Measurements from ENCODE around the gene SEMA3D.

Gene SEMA3D
- total RNA-seq: 0.10 to 0.17 reads per million in 2 donors

DNA sequence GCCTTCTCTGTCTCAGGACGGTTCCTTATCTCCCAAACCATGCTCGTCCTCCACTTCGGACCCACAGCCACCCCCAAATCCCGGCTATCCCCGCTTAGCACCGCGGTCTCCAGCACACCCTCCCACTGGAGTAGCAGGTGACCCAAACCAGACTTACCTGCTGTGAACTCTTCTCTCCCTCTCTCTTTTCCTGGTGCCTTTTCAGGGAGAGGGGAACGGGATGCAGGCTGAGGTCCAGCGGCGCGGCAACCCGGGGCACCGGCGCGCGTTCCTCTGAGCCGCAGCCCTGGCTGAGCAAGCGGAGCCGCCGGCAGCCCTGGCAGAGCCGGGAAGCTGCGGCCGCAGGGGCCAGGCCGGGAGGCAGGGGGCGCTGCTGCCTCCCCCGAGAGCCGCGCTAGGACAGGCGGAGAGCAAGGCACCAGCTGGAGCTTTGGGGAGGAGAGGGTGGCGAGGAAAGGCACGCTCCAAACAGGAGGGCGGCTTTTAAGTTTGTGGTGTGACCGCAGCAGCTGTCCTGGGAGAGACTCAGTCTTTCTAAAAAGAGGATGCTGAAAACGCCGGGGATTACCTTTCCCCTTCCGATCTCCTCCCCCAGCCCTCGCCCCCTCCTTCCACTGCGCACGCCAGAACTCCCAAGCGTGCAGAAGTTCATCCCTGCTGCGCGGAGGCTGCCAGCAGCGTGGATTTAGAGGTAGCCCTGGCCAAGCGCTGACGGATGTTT is at the start of gene SEMA3D:
TSS of gene SEMA3D (minus strand) at position 536 of the 721 bp plus-strand sequence. CDS start 65,165 bp downstream, outside the sequence.
- DNase-seq: no peak

DNA sequence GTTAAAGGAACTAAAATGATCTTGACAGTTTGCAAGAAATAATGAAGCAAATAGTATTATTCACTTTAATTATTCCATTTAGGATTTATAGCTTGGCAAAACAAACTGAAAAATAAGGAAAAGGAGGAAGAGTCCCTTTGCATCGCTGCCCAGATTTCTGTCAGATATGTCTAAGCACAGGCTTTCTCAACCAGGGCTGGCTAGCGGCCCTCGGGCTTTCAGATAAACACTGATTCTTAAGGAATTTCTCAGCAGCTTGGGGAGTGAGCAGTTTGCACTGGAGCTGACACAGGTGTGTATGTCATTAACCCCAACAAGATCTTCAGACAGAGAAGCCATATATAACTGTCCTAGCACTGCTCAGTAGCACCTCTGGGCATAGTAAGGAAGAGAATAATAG is 47.9 kb upstream of the SEMA3D start:
- no peak for DNase-seq

DNA sequence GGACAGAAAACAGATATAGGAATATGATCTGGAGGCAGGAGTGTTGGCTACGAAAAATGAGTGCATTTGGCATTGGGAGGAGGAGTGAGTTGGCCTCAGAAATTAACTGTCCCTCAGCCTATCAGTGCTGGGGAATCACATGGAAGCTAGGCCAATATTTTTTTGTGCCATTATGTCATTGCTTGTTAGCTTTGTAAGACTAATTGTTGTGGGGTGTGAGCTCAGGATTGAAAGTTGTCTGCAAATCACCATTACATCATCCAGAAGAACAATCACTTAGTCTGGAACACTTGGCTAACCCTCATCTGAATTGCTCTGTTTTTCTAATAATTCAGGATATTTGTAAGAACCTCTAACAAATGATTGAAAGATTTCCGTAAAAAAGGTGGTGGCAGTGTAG is 45.2 kb upstream of the SEMA3D start:
- no peak for DNase-seq

DNA sequence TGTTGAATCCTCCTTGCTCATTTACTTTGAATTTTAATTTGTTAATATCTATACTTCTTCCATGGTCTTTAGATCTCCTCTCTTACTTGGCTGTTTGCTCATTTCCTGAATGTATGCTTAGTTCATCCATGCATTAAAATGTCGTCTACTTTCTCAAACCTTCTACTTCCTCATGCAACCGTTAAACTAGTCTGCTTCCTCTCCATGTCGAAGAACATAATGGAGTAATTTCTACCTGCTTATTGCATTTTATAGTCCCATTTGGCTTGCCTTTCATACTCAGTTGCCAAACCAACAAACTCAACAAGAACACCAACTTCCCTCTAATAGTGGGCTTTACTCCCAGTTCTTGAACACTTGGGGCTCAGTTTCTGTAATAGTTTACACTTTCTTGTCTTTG is 43.8 kb upstream of the SEMA3D start:
- DNase-seq: no peak

DNA sequence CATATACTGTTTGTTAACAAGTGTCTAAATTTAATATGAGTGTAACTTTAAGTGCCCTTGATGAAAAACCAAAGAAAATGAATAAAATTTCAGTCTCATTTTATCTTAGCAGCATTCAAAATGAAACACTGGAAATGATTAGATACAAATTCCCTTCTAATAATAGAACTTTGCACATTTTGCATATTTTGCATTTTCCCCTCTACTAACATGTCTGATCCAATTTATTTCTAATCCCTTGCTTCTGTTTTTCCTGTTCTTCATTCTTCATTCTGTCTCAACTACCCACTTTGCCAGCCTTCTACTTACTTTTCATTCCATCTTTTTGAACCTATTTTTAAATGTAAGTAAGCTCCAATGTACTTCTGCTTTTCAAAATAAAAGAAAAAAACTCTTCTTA is 42.7 kb upstream of the SEMA3D start:
- DNase-seq: no peak

DNA sequence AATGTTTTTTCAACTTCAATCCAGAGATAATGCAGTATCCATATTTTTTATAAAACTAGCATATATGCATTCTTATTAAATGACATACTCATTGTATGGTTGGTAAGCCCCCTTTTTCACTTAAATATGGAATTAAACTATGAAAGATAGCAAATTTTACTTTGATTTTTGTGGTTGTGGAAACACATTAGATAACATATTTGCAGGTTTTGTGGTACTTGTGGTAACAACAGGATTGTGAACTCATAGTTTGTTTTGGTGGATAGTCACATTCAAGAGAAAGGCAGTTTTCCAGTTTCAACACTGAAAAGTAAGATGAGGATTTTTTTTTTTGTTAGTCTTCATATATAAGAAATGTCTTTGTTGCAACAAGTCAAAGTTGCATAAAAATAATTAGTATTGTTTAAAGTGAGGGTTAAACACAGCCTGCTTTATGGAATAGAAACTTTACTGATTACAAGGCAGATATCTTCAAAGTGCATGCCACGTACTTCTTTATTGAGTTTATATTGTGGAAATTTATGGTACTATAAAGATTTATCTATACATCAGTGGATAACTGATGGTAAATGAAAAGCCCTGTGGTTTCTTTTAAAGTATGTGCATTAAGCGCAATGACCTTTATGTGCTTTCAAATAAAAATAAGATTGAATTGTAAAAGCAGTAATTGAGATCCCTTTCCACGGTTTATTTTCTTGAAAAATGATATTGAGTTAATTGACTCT is 39.7 kb upstream of the SEMA3D start:
- DNase-seq: no peak

DNA sequence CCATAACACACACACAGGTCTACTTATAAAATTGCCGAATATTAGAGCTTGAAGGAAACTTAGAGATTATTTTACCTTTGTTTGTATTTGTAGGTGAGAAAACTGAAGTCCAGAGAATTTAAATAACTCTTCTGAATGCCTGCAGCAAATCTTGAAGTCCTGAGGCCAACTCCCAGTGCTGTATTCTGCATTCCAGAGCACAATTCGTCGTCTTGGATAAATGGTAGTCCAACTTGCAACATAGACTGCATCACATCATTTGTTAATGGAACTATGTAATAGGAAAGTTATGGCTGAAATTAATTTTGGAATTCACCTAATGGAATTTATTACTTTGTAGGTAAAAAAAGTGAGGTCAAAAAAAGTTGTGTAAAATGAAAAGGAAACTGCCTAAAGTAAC is 37.3 kb upstream of the SEMA3D start:
- DNase-seq: no peak

DNA sequence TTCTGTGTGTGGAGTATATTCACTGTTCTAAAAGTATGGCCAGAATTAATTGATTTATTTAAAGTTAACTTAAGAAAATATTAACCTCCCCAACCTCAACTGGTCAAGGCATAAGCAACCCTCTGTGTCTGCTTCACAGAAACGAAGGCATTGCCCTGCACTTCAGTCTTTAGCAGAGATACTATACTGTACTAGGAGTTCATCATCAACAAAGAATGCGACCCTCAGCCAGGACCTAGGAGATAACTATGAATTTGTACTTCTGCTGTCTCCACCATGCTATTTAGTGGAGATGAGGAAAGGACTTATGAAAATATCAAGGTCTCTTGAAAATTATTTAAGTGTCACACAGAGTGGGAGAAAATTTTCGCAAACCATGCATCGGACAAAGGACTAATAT is 35.7 kb upstream of the SEMA3D start:
- DNase-seq: no peak

DNA sequence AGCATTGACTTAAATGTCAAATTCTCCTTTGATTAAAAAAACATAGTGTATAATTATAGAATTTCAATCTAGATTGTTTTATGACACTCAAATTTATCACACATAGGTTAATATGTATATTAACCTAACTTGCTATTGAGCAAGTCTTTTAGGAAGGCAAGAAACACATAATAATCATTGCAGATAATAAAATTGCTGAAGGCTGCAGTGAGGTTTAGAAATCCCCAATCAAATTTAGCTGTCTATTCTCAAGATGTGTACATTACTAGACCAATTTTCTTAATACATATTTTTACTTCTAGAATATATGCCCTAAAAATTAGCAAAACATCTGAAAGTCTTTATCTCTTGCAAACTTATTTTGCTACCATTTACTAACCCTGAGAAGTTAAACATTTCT is 34.9 kb upstream of the SEMA3D start:
- no peak for DNase-seq

DNA sequence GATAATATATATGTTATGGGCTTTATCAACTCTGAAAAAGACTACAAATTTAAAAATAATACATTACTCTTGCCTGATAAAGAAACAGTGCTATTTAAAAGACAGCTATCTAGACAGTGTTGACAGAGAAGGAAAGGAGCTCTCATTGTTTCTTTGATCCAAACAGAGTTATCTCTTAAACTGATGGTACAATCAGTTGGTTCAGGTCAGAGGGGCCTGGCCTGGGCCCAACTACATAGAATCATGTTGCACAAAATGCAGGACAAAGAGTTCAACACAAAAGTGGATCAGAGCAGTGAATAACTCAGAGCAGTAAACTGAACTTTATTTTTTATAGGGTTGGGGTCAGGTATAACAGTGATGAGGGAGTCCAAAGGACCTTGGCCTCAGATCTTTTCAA is 33.8 kb upstream of the SEMA3D start:
- no peak for DNase-seq

DNA sequence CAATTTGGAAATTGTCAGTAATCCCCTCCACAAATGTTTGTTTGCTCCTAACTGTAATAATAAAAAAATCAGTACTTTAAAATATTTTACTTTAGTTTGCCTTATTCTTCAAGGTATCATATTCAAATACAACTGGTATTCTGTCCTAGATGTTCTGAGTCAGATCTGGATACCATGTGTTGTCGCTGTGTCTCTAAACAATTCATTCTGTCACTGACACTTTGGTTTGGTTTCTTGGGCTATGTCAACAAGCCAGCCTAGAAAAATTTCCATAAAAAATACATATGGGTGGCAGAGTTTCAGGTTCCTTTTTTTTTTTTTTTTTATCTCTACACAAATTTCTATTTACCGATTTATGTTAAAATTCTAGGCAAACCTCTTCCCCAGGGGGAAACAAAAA is 33.2 kb upstream of the SEMA3D start:
- no peak for DNase-seq

DNA sequence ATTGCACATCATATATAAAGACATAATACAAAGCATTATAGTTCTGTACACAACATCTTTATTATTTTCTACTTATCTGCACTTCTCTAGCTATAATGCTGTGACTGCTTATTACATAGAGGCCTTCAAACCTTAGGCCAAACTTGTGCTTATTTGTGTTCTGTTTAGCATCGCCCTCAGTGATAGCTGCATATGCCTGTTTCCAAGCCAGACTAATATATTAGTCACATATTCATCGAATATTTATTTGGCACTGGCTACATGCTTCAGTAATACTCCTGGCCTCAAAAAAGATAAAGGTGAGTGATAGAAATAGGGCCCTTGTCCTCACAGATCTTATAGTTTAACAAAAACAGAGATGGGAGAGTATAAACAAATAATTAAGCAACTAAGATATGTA is 30.2 kb upstream of the SEMA3D start:
- DNase-seq: no peak

DNA sequence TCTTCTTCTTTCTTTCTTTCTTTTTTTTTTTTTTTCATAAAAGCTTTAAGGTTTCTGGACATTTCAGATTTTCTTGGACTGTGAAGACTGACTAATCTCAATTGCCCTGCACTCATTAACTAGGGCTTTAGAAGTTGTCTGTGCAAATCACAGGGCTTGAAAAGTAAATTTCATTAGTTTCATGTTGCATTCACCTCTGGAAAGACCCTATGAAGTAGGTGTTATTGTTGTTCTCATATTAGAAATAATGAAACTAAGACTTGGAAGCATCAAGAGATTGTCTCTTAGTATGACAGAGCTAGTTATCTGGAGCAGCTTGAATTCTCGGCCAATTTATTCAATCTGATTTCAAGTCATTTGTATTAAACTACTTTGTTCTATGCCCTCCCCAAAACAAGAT is 28.2 kb upstream of the SEMA3D start:
- DNase-seq: no peak

DNA sequence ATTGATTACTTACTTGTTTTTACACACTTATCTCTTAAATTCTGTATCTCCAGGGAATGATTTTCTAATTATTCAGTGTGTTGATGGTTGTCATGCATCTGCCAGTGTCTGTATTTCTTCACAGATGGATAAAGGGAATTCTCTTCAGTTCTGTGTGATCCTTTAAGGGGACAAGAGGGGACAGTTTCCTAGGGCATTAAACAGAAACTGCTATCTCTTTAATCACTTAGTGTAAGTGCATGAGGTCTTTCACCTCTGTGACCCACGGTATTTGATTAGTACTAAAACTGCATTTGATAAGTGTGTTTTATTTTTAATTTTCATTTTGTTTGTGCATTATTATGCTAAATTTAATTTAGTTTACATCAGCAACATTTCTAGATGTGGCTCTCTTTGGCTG is 26.6 kb upstream of the SEMA3D start:
- no peak for DNase-seq

DNA sequence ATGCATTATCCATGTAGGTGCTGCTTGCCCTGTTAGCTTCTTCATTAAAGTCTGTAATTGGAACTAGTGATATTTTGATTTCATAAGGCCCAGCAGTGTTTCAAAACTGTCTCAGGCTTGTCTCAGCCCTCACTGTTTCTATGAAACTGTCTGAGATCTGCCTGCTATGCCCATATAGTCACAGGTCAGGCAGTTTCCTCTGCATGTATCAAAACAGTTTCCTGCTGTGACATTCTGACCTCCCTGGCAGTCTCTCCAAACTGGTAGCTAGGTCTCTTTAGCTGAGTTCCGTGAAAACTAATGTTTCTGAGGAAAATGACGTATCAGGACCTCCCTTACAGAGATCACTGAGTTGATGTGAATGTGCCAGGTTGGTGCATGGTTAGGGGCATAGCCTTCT is 18.9 kb upstream of the SEMA3D start:
- DNase-seq: no peak

DNA sequence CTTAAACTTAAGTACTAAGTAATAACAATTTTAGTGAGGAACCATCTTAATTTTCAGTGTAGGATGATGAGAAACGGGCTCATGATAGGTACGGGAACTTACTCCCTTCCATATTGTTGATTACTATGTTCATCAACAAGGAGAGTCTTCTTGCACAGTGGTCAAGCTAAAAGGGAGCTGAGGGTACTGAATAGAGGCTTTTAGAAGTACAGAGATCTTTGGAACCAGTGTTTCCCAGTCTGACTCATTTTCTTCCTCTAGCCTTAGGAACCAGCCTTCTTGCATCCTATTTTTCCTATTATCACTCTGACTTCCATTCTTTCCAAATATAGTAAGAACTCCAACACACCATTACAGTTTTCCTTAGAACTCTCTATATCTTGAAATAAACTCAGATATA is 17.6 kb upstream of the SEMA3D start:
- no peak for DNase-seq

DNA sequence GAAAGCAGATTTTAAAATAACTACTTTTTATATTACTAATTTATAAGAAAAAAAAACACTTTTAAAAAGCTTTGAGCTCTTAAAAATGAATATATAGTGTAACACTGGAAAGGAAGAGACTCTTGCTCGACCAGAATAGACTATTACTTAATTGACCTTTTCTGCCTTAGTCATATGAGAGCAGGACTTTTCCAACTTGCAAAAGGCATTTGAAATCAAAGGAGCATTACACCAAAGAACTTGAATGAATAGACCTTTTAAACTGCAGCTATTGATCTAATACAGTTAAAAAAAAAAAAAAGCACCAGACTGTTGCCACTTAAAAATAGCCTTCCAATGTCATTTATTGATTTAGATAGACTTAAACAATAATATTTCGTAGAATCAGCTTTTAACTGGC is 17.2 kb upstream of the SEMA3D start:
- no peak for DNase-seq

DNA sequence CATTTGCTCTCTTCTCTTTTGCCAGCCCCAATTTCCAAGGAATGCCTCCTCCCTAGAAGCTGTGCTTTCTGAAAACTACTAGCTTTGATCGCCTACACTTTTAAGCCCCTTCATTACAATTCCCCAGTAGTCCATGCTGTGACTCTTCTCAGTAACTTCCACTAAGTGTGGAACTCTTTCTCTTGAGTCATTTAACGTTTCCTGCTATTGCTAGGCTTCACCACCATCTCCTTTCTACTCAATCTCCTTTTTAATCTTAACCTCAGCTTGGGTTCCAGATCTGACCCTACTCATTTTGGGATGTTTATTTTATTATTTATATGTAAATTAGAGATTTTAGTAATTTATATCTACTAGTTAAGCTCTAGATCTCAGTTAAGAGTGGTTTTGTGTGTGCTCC is 14.4 kb upstream of the SEMA3D start:
- DNase-seq: no peak

DNA sequence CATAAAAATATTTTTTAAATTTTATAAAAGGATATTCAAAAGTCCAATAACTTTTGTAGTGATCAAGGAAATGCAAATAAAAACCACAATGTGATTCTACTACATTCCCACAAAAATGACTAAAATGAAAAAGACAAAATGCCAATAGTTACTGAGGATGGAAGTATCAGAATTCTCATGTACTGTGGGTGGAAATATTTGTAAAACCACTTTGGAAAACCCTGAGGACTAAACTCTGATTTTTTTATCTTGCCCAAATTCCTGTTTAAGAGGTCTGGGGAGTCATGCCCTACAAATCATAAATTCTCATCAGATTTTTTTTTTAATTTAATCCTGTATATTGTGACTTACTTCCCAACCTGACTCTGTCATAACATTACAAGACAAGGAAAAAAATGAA is 9.8 kb upstream of the SEMA3D start:
- DNase-seq: no peak

DNA sequence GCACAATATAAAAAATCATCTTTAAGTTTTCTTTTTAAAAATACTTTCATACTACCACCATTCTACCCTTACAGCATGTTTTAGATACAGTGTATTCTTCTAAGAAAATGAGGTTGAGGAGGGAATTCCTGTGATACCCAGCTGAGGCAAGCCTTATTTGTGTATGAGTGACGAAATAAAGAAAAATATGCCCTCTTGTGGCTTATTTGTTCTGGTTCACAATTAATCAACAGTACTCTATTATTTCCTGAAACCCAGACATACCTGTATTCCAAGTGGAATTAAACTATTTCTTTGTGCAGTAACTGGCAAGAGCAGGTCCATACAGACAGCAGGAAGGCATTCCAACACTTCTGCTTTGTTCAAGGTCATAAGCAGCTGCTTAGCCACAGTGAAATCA is 4.5 kb upstream of the SEMA3D start:
- no peak for DNase-seq

DNA sequence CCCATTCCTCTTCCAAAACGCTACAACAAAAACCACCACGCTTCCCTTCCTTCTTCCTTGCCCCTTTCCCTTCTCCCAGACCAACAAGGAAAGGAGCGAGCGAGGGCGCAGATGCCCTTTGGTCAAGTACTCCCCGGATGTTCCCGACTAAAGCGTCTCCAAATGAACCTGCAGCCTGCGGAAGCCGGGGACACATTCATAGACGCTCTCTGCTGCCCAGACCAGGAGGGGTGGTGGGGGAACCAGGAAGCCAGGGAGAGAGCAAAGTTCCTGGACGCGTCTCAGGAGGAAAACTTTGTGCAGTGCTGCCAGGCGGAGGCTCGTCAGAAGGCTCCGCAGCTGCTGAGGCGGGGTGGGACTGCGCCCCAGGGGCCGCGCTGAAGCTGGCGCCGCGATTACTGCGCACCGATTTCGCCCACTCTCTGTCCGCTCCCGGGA is 754 bp downstream of the SEMA3D start:
- no peak for DNase-seq

DNA sequence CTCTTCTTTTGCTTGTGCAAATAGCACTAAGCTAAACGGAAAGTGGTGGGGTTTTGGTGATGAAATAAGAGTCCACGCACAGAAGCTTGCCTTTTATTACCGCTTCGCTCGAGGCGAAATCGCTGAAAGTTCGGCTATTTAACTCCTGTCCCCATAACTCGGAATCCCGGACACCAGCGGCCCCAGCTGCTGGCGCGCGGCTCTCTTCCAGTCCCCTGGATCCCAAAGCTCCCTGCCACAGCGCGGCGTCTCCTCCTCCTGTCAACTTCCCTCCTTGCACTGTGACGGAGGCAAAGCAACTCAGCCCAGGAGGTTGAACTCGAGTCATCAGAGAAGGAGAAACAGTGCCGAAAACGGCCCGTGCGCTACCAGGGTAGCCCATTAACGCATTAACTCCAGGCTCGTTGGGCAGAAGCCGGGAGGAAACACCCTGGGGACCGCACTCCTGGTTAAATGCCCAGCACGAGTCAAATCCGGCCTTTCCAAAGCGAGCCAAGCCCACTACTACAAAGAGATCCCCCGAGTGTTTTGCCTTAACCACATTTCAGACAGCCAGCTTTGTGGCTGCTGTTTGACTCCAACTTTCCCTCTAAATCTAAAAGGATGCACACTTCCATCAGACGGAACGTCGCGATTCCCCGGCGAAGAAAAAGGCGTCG is 1.3 kb downstream of the SEMA3D start:
- DNase-seq: no peak

DNA sequence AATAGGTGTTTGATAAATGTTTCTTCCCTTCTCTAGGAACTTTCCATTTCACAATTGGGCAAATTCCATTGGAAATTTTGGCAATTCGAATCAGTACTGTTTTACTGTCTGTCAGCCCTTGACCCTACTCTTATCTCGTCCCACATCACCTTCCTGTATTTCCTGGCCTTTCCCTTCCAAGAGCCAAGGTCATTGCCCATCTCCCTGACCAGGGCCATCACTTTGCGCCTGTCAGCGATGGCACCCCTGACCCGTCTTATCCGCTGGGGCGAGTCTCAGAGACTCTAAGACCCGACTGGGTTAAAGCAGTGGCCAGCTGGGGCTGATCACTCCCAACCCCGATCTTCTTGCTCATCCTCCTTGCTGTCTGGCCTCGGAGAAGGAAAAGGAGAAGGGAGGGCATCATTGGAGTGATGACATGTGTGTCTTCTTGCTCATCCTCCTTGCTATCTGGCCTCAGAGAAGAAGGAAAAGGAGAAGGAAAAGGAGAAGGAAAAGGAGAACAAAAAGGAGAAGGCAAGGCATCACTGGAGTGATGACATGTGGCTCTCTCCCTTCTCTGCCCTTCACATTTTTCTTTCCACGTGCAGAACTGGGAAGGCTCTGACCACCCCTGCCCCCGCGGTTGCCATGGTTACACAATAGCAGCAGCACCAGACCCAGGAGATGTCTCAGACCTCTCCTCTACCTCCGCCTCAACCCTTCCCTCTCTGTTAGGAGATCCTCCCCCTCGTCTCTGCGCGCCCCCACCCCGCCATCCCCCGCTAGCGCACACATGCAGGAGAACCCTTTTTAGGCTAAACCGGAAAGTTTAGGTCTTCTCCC is 2.0 kb downstream of the SEMA3D start:
- no peak for DNase-seq
